Motor neuron (in vitro differentiated cells): ENCODE measurements around the gene ALCAM. TPM values are rescaled to one million over a fixed set of nuclear protein-coding genes. Genes with fewer than 3 reads are reported as not detected.
"Not testable (repeated sequence)": the region's sequence is repeated elsewhere in the genome, so short reads cannot be mapped to it uniquely, and the experiment has no call there.

ENCODE experiments used
- ATAC-seq, 8 experiments: fragments of 200-7000 bp; cut with Tn5 transposase; replicated peaks in 6 of 8; 2 replicates each; pipeline ENCODE4 v1.8.0; 2021; ENCODE audit warnings: mild to moderate bottlenecking in 8 of 8, moderate library complexity in 8 of 8
- H3K27ac ChIP-seq, 2 donors: fragments of 250-450 bp; sonication (Bioruptor Pico); 2 replicates each; pipeline ENCODE4 v1.9.0; 2021; ENCODE audit warnings: antibody characterized with exemption in 2 of 2, mild to moderate bottlenecking in 2 of 2, moderate library complexity in 1 of 2
- H3K4me1 ChIP-seq, 2 donors: fragments of 250-450 bp; sonication (Bioruptor Pico); replicated peaks in 1 of 2; 2 replicates each; pipeline ENCODE4 v1.6.1; 2021; ENCODE audit warnings: antibody characterized with exemption in 2 of 2, mild to moderate bottlenecking in 2 of 2, moderate library complexity in 1 of 2
- H3K4me3 ChIP-seq, 5 donors: fragments of 250-450 bp; sonication (Bioruptor Pico); 2 replicates each; pipeline ENCODE4 v1.9.0; 2021; ENCODE audit warnings: antibody characterized with exemption in 5 of 5, mild to moderate bottlenecking in 5 of 5, moderate library complexity in 4 of 5
- WGBS, 10 experiments: fragments of 450-650 bp; shearing (Covaris generic); methylation state at CpG; one replicate each; pipeline ENCODE4 v1.0.0; 2022; 5-methylcytosine and 5-hydroxymethylcytosine counted together
- in situ Hi-C, 9 experiments: fragments of 400-800 bp; cut with MboI; loops; one replicate each; pipeline ENCODE4 v1.15.0; 2021; ENCODE audit warnings: low sequenced_read_pairs in 9 of 9, low pct_unique_long_range_greater_than_20kb in 2 of 9; ENCODE audit not compliant: unreplicated experiment in 9 of 9
- total RNA-seq, 8 experiments: library from RNA; unstranded; fragments of 300-600 nt; gene quantifications; 2 replicates each; pipeline versions ENCODE4 v1.2.3 to v1.2.4, GENCODE V29; 2022

Gene ALCAM
- total RNA-seq, 8 experiments from 2014 or later = 5.4 to 136 (median 54.2) TPM

DNA sequence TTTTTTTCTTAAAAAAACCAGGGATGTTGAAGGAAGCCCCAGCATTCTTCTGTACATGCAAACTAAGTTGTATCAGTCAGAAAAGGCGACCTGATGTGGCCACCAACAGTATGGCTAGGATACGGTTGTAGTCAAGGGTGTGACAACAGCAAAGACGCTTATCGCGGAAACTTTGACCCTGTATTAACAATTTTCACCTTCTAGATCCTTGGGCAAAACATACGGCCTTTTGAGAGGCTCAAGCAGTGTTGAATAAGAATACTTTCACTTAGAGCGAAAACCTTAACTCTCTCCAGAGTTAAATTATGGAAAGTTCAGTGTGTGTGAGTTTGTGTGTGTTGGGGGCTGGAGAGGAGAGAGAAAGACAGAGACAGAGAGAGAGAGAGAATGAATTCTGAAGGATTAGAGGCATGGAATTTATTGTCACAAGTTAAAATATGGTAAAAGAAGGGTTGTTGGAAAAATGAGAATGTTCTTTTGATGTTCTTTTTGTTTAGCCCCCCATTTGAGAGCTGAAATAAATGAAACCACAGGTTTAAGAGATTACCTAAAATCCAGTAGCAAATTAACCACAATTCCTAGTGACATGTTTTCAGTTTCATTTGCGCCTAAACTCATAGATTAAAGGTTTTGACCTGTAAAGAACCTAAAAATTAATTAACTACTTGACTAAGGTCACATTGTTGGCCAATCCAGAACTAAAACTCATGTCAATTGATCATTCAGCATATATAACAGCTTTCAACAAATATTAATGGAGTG is 9.2 kb downstream of the ALCAM start:
- in situ Hi-C loops = no loop called here
- no peak overlapping the region for H3K4me3 ChIP-seq
- H3K27ac ChIP-seq = no peak overlapping the region
- no peaks in the 10 kb centered on the region for H3K4me1 ChIP-seq
- no peak for ATAC-seq
- WGBS, 10 experiments = 89 to 100% (median 97%) methylated on average over 1 to 8 of the region's 8 CpGs; no CpG with 5 or more reads in 1 of the 10 experiments

- WGBS, 10 experiments = 38 to 100% (median 84%) methylated on average over 1 to 2 of the region's 2 CpGs
- in situ Hi-C loops = no loop called here
- Histone ChIP-seq H3K4me3 (no peak overlapping the region), H3K4me1 (no peaks in the 10 kb centered on the region), H3K27ac (no peak overlapping the region)
- ATAC-seq = no peak
Observed at GRCh38 chr3:105377716-105378115, 11.0 kb downstream of the ALCAM start.

DNA sequence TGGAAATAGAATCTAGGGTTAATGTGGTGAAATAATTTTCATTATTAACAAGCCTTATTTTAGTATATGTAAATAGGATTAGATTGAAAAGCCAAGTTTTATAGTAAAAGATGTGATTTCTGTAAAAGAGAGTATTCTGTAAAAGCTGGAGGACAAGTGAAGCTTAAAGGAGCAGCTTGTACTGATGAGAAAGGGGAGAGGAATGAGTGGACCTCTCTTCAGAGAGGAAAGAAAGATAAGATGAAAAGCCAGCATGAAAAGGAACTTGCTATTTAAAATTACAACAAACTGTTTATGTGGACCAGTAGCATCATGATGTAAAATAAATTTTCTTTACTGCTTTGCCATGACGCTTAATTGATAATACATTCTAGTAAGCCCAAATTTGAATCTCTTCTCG is 18.5 kb downstream of the ALCAM start:
- 69 to 100% (median 88%) methylated on average over 2 of the region's 2 CpGs; no CpG with 5 or more reads in 2 of the 10 experiments for WGBS, 10 experiments
- in situ Hi-C loops = no loop called here
- Histone ChIP-seq H3K27ac (no peak overlapping the region), H3K4me3 (no peak overlapping the region), H3K4me1 (no peaks in the 10 kb centered on the region)
- no peak for ATAC-seq

GRCh38 chr3:105385819-105386508 is 19.3 kb downstream of the ALCAM start:
- H3K4me1 ChIP-seq = no peaks in the 10 kb centered on the region
- in situ Hi-C loops = no loop called here
- H3K4me3 ChIP-seq = no peak overlapping the region
- ATAC-seq = peak in 3 of 8 experiments; percentile 43 to 93 (median 55)
- H3K27ac ChIP-seq = no peak overlapping the region

DNA sequence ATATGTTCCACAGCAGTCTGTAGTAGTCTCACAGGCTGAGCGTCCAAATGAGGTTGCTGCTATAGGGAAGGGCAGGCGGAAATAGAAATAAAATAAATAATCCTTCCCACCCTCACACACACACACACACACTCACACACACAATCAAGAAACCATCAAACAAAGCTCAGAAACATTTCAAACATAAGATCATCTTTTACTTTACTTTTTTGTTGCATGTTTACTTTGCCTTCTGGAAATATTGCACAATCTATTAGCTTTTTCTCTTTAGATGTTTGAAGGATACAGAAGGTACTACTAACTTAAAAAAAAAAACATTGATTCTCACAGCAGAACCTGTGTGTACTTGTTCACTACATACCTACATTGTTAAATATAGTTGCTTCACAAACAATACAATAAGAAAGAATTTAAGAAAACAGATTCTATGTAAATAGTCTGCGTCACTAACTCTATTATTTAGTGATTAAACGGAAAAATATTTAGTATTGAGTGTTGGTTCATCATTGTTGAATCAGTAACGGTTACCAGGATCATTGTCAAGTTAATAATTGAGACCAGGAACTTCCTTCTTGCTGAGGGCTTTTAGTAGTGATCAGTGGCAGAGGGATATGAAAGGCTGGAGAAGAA is 20.5 kb downstream of the ALCAM start:
- ATAC-seq = peak in 1 of 8 experiments; percentile 52
- in situ Hi-C loops = no loop called here
- 49 to 100% (median 82%) methylated on average over 1 to 5 of the region's 5 CpGs for WGBS, 10 experiments
- Histone ChIP-seq H3K27ac (no peak overlapping the region), H3K4me1 (no peaks in the 10 kb centered on the region), H3K4me3 (no peak overlapping the region)

DNA sequence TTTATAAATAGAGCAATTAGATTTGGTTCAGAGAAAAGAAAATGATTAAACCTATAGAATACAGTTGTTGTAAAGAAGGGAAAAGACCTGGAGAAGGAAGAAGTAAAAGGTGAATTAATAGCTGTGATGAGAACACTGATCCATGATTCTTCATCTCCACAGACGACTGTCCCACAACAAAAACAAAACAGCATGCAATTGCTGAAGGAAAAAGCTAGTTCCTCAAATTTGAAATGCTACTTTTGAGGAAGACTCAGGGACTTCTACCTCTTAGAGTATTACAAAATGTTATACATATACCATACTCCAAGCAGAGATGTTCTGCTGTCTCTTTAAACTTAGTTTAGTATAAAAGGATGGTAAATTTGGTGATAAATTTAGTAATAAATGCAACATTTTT is 21.5 kb downstream of the ALCAM start:
- no peak for ATAC-seq
- WGBS, 10 experiments = 33 to 100% (median 72%) methylated on average over 1 of the region's 1 CpG

GRCh38 chr3:105389759-105390158 is 23.1 kb downstream of the ALCAM start:
- 71 to 100% (median 100%) methylated on average over 1 of the region's 1 CpG; no CpG with 5 or more reads in 3 of the 10 experiments for WGBS, 10 experiments
- ATAC-seq, H3K4me3 ChIP-seq, in situ Hi-C loops, H3K27ac ChIP-seq, H3K4me1 ChIP-seq: not testable (repeated sequence)

More for the DNA sequence above, 21.5 kb downstream of the ALCAM start:
- H3K4me3 ChIP-seq = no peak overlapping the region
- in situ Hi-C loops = no loop called here
- H3K4me1 ChIP-seq = no peaks in the 10 kb centered on the region
- no peak overlapping the region for H3K27ac ChIP-seq

GRCh38 chr3:105392598-105392997 is 25.9 kb downstream of the ALCAM start:
- H3K27ac ChIP-seq, H3K4me3 ChIP-seq, ATAC-seq, H3K4me1 ChIP-seq, in situ Hi-C loops: not testable (repeated sequence)

GRCh38 chr3:105394177-105394576 is 27.5 kb downstream of the ALCAM start:
- WGBS, 10 experiments = 73 to 100% (median 89%) methylated on average over 3 to 7 of the region's 7 CpGs
- no peak overlapping the region for H3K27ac ChIP-seq
- no peak for ATAC-seq
- H3K4me1 ChIP-seq = peaks cover 0 to 3% of the 10 kb centered on the region in 2 donors
- H3K4me3 ChIP-seq = no peak overlapping the region
- in situ Hi-C loops = no loop called here

DNA sequence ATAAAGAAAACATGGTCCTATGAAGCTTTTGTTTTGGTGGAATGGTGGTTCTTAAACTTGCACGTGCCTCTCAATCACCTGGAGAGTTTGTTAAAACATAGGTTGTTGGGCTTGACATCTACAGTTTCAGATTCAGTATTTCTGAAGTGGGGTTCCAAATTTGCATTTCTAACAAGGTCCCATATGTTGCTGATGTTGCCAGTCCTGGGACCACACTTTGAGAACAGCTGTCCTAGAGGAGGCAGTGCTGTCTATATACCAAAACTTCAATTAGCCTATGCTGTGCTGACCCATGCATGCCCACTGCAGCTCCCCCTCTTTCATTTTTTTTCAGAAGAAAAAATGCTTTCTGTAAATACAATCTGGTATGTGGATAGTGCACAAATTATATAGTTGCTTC is 31.3 kb downstream of the ALCAM start:
- peaks cover 0 to 3% of the 10 kb centered on the region in 2 donors for H3K4me1 ChIP-seq
- H3K4me3 ChIP-seq = no peak overlapping the region
- ATAC-seq = no peak
- in situ Hi-C loops = no loop called here
- no peak overlapping the region for H3K27ac ChIP-seq
- 73 to 100% (median 88%) methylated on average over 1 of the region's 1 CpG; no CpG with 5 or more reads in 5 of the 10 experiments for WGBS, 10 experiments

GRCh38 chr3:105398437-105398836 is 31.7 kb downstream of the ALCAM start:
- Histone ChIP-seq H3K4me3 (no peak overlapping the region), H3K4me1 (peaks cover 0 to 3% of the 10 kb centered on the region in 2 donors), H3K27ac (no peak overlapping the region)
- peak in 1 of 8 experiments; percentile 40 for ATAC-seq
- in situ Hi-C loops = no loop called here

- in situ Hi-C loops = no loop called here
- no peak overlapping the region for H3K4me3 ChIP-seq
- WGBS, 10 experiments = 69 to 100% (median 100%) methylated on average over 1 of the region's 1 CpG; no CpG with 5 or more reads in 2 of the 10 experiments
- H3K27ac ChIP-seq = no peak overlapping the region
- H3K4me1 ChIP-seq = peaks cover 0 to 3% of the 10 kb centered on the region in 2 donors
- ATAC-seq = no peak
Observed at GRCh38 chr3:105399062-105399461, 32.4 kb downstream of the ALCAM start.

- peaks cover 0 to 3% of the 10 kb centered on the region in 2 donors for H3K4me1 ChIP-seq
- no peak overlapping the region for H3K4me3 ChIP-seq
- H3K27ac ChIP-seq = no peak overlapping the region
- 80 to 100% (median 100%) methylated on average over 1 of the region's 1 CpG; no CpG with 5 or more reads in 1 of the 10 experiments for WGBS, 10 experiments
- in situ Hi-C loops = no loop called here
- ATAC-seq = no peak
Observed at GRCh38 chr3:105399611-105400010, 32.9 kb downstream of the ALCAM start.
